ENCODE measurements around the gene MYRF. TPM values are rescaled to one million over a fixed set of nuclear protein-coding genes. Genes with fewer than 3 reads are reported as not detected.
A peak's percentile ranks its signal among the peaks of the same experiment; 100 is the strongest.

The MYRF gene
- total and polyA plus RNA-seq, 2 of the 4 experiments (the other 2 are of a cell fraction) = 1.6 to 10.7 TPM

DNA sequence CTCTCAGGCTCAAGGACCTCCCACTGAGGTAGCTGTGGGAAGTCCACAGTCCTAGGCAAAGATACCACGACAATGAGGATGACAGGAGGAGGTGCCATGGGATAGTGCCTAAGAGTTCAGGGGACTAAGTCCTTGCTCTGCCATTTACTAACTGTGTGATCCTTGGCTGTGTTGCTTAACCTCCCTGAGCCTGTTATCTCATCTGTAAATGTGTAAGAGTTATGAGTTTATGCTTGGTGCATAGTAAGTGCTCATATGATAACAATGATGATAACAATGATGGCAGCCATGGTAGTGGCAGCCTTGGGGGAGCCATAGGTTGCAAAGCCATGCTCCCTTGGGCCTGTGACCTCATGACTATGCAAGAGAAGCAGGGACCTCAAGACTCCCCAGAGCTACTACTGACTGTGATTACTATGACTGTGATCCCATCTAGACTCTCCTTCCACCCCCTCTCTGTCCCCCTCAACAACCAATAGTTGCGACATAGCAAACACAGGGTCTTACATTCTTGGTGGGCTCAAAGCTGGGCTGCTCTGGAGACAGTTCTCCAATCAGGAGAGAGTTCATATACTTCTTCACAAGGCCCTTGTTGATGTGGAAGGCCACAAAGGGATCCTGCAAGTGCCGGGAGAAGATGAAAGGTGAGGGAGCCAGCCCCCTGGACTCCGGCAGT, 60.4 kb downstream of the MYRF start:
- in situ Hi-C loops (cut with MboI; ENCODE audit: low sequenced_read_pairs) = no loop called here
- ChIA-PET CTCF (no interaction called here), POLR2A (ENCODE audit: unreplicated experiment) (no interaction called here)
- Histone ChIP-seq H3K79me1 (ENCODE audit: low read depth in 1 of 2, low read length in 2 of 2) (peaks cover 7 to 40% of the 10 kb centered on the region in 2 experiments; a peak in 3 of 4 replicates), H2AK5ac (ENCODE audit: low read depth, low read length) (no peak overlapping the region), H3K9me3 (ENCODE audit: control insufficient read depth, insufficient read depth, low read length) (no peaks in the 10 kb centered on the region), H4K8ac (ENCODE audit: low read depth in 2 of 2, low read length in 2 of 2) (no peak overlapping the region), H2BK20ac (ENCODE audit: low read depth, low read length) (no peak overlapping the region), H2AFZ (replicated peaks; ENCODE audit: low read length, poor library complexity) (no peak overlapping the region), H3K4ac (ENCODE audit: low read depth, low read length) (no peak overlapping the region), H3K36me3 (ENCODE audit: control insufficient read depth, insufficient read depth, low read length) (peaks cover 42% of the 10 kb centered on the region), H4K5ac (ENCODE audit: low read depth, low read length) (no peak overlapping the region), H2BK120ac (ENCODE audit: low read depth, low read length) (no peak overlapping the region), H3K9ac (ENCODE audit: low read depth, low read length) (no peak overlapping the region), H3K18ac (ENCODE audit: low read depth, low read length) (no peak overlapping the region), H4K91ac (ENCODE audit: insufficient read depth, low read depth, low read length) (no peak overlapping the region), H3K23ac (ENCODE audit: low read depth, low read length) (no peak overlapping the region), H3K4me1 (ENCODE audit: control insufficient read depth, insufficient read depth, low read length) (peaks cover 3% of the 10 kb centered on the region; the same call in 1 of the 2 replicates), H3K56ac (ENCODE audit: extremely low read depth, insufficient read depth, low read length) (no peak overlapping the region), H4K20me1 (ENCODE audit: insufficient read depth, low read length) (no peaks in the 10 kb centered on the region; the same call in 1 of the 2 replicates), H2AK9ac (replicated peaks; ENCODE audit: low read depth, low read length, poor library complexity) (no peak overlapping the region), H2BK15ac (ENCODE audit: low read depth, low read length) (no peak overlapping the region), H3K27ac (ENCODE audit: insufficient read depth, low read length) (no peak overlapping the region), H3K27me3 (ENCODE audit: control insufficient read depth, insufficient read depth, low read length) (no peaks in the 10 kb centered on the region), H3K9me1 (ENCODE audit: insufficient read depth, low read length) (peaks cover 14% of the 10 kb centered on the region), H2BK5ac (ENCODE audit: low read depth, low read length, poor library complexity, severe bottlenecking) (no peak overlapping the region), H3K14ac (replicated peaks; ENCODE audit: low read depth, low read length) (no peak overlapping the region), H3K4me3 (ENCODE audit: insufficient read depth, low read depth, low read length) (no peak overlapping the region), H3K4me2 (ENCODE audit: low read depth, low read length) (no peak overlapping the region)
- ATAC-seq (ENCODE audit: low read depth) = no peak
- BruUV-seq (replicated peaks) = no TSS peak
- dilution Hi-C loops (cut with HindIII; ENCODE audit: low sequenced_read_pairs, unreplicated experiment) = no loop called here
- intact Hi-C loops (cut with micrococcal nuclease) = no loop called here
- TF ChIP-seq SMC3 (IDR thresholded peaks at IDR 0.05; ENCODE audit: low read depth, low read length) (no peak), CEBPB (IDR thresholded peaks at IDR 0.05; ENCODE audit: low read depth, low read length) (peak; percentile 75)
- WGBS, 2 experiments (ENCODE audit: extremely low coverage in 2 of 2, insufficient read length in 1 of 2) = 93% methylated on average over 3 of the region's 4 CpGs; no CpG with 5 or more reads in 1 of the 2 experiments
- DNase-seq = no peak
